Measurements from ENCODE around the gene SH3PXD2A.

Gene SH3PXD2A

DNA sequence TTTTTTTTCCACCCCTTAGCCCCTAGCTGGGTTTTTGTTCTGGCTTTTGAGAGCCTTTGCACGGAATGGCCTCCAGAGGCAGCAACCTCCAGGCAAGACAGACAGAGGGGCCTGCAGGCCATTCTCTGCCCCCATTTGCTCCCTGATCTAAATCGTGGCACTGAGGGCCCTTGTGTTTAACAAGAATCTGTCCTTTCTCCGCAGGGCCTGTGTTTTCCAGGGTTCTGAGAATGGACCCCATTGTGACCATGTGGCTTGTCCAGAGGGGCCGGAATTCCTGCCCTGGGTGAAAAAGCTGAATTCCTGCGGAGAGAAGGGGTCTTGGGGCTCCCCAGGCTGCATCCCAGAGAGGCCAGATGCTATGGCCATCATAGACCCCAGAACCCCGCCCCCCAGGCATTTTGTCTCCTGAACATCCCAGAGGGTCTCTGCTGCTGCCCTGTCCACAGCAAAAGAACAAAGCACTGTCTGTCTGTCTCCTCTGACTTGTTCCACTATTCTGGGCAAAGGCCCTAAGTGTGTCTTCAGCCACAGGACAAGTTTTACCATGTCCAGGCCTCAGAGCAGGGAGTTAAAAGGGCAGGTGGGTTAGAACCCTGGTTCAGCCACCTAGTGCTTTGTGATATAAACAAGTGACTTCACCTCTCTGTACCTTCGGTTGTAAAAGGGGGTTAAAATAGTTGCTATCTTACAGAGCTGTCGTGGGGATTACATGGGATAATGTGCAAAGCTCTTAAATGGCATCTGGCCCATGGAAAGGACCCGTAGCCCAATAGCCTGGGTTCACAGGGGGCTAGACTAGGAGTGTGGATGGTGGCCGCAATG, 155.6 kb downstream of the SH3PXD2A start:
- DNase-seq = no peak

DNA sequence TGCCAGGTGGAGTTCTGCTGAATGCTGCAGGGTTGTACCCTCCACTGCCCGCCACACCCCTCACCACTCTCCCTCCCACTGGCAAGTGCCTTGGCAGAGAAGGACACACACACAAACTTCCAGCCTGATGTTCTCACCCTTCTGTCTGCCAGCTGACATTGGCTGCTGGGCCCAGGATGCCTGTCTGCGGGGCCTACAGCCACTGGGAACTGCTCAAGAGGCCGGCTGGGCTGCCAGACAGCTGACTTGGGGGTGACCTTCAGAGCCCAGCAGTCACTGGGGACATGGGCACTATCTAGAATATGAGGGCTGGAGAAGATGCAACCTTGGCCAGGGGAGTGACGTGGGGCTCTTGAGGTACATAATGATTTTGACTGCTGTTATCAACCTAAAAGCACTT, 157.1 kb downstream of the SH3PXD2A start:
- no peak for DNase-seq

- no peak for DNase-seq
Observed at GRCh38 chr10:103697787-103698186, 157.6 kb downstream of the SH3PXD2A start.

DNA sequence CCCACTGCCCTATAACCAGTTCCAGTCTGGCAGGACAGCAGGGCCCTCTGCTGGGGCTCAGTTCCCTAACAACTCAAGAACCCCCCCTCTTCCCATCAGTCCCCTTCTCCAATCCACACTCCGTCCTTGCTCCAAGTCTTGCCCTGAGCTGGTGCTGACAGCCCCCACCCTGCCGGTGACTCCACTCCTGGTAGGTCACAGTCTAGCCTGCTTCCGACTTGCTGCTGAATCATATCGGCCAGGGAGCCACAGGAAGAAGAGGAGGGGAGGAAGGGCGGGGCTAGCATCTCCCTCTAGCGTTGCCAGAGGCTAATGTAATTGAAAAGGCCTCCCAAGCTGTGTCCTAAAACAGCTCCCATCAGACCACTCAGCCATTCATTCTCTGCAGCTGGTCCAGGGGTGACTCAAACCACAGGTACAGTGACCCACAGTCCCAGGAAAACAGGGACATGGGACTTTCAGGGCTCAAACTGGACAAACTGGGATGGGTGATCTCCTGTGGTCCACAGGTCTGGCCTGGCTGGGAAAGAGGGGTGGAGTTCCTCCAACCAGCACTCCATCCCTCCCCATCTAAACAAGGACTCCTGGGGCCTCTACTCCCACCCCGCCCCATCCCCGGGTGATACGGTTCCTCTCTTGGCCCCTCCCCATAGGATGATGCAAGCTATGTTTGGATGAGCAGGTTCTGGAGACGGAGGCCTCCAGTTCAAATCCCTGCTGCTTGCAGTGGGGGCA, 158.8 kb downstream of the SH3PXD2A start:
- peak; percentile 92 for DNase-seq

GRCh38 chr10:103696094-103696410, 159.3 kb downstream of the SH3PXD2A start:
- DNase-seq = no peak

DNA sequence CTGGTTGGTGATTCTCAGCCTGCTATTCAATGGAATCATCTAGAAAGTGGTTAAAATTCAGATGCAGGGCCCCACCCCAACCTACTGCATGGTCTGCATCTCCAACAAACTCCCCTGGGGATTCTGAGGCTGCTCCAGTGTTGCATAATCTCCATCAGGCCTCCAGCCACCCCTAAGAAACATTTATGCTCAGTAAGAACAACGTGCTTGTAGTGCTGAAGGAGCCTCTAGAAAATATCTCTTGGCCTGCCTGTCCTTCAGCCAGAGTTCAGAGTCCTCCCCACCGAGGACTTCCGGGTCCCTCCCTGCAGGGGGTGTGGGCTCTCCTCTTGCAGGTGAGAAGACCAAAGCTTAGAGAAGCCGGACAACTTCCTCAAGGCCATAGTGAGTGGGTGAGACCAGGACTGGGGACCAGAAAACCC, 159.8 kb downstream of the SH3PXD2A start:
- no peak for DNase-seq

- DNase-seq = no peak
Observed at GRCh38 chr10:103693812-103694205, 161.6 kb downstream of the SH3PXD2A start.

GRCh38 chr10:103692952-103693811, 162.2 kb downstream of the SH3PXD2A start:
- DNase-seq = no peak

- DNase-seq = no peak
Observed at GRCh38 chr10:103692436-103692951, 162.9 kb downstream of the SH3PXD2A start.

DNA sequence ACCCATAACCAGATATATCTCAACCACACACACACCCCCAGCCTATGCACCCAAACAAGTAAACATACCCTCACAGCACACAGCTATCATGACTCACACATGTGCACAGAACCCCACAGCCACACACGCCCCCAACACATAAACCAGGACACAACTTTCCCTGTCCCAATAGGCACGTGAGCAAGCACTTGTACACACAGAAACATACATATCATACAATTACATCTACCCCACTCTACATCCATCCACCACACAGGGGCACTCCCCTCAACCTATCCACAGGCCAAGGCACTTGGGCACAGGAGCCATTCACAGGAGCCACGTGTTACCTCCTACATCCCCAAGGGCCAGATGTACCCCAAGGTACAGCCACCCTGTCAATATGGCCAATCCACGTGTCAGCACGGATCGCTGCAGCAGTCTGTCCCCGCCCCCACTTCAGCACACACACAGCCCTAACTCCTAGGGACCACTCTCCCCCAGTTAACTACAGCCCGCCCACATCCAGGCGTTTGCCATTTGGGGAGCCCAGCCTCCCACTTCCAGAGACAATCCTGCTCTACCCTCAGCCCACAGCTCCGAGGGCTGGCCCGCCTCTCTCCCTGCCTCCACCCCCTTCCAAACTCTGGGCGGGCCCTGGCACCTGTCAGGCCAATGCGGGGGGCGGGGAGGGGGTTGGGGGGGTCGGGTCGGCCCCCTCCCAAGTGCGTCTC, 163.5 kb downstream of the SH3PXD2A start:
- DNase-seq = no peak

DNA sequence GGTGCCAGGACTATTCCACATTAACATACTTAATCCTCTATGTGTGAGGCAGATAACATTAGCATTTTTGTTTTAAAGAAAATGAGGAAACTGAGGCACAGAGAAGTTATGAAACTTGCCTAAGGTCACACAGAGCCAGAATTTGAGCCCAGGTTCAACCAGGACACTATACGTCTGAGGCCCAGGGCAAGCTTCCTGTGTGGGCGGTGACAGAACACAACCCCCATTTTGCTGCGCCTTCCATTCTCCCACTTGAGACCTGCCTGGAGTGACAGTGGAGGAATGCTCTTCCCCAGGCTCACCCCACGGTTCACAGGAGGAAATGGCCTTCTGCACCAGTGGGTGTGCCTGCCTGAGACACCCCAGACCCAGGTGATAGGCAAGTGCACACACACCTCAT, 164.1 kb downstream of the SH3PXD2A start:
- no peak for DNase-seq

DNA sequence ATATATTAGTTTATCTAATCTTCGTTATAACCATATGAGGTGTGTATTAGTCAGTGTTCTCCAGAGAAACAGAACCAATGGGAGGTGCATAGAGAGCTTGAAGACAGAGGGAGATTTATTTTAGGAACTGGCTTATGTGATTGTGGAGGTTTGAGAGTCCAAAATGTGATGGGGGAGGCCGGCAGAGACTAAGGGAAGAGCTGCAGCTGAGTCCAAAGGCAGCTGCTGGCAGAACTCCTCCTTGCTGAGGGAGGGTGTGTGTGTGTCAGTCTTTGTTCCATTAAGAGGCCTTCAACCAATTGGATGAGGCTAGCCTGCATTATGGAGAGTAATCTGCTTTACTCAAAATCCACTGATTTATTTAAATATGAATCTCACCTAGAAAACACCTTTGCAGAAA, 165.1 kb downstream of the SH3PXD2A start:
- DNase-seq = no peak

DNA sequence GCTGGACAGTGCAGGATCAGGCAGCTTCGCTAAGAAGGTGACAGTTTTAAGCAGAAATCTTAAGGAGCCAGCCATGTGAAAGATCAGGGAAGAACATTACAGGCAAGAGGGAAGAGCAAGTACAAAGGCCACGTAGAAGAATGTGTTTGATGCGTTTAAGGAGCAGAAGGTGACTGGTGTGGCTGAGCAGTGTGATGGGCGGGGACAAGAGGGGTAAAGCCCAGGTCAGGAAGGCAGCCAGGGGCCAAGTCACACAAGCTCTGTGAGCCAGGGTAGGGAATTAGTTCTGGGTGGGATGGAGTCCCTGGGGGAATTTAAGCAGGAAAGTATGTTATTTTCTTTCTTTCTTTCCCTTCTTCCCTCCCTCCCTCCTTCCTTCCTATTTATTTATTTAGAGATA, 166.9 kb downstream of the SH3PXD2A start:
- no peak for DNase-seq

- DNase-seq = no peak
Observed at GRCh38 chr10:103687718-103688117, 167.7 kb downstream of the SH3PXD2A start.

- no peak for DNase-seq
Observed at GRCh38 chr10:103687172-103687571, 168.2 kb downstream of the SH3PXD2A start.

GRCh38 chr10:103685880-103686669, 169.3 kb downstream of the SH3PXD2A start:
- DNase-seq = peak; percentile 55

DNA sequence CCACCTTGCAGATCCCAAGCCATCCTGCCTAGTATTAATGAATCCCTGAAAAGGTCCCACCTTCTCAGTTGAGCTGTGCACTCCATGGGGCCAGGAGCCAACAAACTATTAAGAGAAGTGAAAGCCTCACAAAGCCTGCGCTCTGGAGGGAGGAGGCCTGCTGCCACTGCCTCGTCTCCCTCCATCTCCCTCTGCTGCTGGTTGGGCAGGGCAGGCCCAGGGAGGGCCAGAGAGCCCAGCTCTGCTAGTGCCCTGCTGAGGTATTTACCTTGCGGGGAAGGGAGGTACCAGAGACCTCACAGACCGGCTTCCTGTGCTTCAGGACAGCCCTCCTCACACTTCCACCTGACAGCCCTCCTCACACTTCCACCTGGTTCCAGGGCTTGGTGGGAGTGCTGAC, 171.5 kb downstream of the SH3PXD2A start:
- no peak for DNase-seq

DNA sequence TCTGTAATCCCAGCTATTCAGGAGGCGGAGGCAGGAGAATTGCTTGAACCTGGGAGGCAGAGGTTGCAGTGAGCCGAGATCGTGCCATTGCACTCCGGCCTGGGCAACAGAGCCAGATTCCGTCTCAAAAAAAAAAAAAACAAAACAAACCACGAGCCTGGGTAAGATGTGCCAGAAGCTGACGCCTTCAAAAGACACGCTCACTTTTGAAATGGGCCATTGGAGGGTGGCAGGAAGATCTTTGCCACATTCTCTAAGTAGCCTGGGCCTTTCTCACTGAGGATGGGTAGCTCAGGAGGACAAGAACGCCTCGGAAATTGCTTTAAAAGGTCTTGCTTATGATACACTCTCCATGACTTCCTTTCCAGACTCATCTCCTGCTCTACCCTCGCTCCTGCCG, 172.7 kb downstream of the SH3PXD2A start:
- no peak for DNase-seq

GRCh38 chr10:103681617-103682399, 173.6 kb downstream of the SH3PXD2A start:
- no peak for DNase-seq

DNA sequence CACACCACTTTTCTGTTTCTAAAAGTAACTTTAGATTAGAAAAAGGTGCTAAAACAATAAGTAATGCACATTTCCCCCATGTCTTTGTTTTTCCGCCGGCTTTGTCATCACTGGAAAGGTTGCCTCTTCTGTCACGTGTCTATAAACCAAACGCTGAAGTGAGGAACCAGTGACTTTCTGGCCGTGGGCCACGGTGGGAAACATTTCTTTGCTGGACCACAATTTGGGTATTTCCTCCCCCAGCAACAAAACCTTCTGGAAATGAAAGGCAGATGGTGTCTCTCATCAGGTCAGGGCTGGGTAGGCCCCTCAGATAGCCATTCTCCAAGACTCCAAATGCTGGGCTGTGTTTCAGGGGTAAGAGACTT, 174.5 kb downstream of the SH3PXD2A start:
- DNase-seq = no peak
